ENCODE measurements around the gene COL23A1.
"Not testable (repeated sequence)": the region's sequence is repeated elsewhere in the genome, so short reads cannot be mapped to it uniquely, and the experiment has no call there.

Gene COL23A1

DNA sequence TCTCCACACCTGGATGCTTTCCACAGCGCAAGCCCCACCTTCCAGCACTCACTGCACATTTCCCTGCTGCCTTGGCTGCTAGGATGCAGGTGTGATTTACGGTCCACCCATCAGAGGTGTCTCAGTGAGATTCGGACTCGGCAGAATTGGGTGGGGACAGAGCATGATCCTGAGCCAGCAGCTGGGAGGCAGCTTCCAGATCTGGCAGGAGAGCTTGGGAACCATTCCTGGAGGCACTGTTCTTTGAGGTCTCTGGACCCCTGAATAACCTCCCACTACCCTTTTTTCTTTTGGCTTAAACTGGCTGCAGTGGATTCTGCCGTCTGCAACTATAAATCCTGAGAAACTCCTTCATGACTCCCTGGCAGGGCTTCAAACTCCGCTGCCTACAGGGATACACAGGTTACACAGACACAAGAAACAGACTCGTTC is 258.0 kb downstream of the COL23A1 start:
- no peak for DNase-seq

- no peak for DNase-seq
Observed at GRCh38 chr5:178331491-178331996, 258.6 kb downstream of the COL23A1 start.

GRCh38 chr5:178330791-178331404 is 259.3 kb downstream of the COL23A1 start:
- DNase-seq, result no peak

- DNase-seq, result no peak
Observed at GRCh38 chr5:178328826-178329730, 261.1 kb downstream of the COL23A1 start.

GRCh38 chr5:178327931-178328711 is 262.1 kb downstream of the COL23A1 start:
- DNase-seq, result no peak

- no peak for DNase-seq
Observed at GRCh38 chr5:178327446-178327845, 262.7 kb downstream of the COL23A1 start.

DNA sequence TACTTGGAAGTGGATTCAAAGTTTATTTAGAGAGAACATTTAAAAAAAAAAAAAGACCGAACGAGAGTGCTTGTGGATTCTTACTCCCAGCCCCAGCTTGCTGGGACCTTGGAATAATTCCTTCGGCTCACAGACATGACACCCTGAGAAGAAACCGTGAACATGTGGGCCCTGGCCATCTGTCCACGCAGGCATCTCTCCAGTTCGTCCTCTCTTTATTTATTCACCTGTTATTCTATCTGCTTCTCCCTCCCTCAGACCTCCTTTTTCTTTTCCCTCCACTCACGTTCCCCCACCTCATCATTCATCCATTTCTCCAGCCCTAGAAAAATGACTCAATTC is 263.8 kb downstream of the COL23A1 start:
- DNase-seq, result no peak

- DNase-seq, result no peak
Observed at GRCh38 chr5:178325679-178326373, 264.4 kb downstream of the COL23A1 start.

- no peak for DNase-seq
Observed at GRCh38 chr5:178325311-178325678, 264.9 kb downstream of the COL23A1 start.

- no peak for DNase-seq
Observed at GRCh38 chr5:178324481-178325310, 265.5 kb downstream of the COL23A1 start.

DNA sequence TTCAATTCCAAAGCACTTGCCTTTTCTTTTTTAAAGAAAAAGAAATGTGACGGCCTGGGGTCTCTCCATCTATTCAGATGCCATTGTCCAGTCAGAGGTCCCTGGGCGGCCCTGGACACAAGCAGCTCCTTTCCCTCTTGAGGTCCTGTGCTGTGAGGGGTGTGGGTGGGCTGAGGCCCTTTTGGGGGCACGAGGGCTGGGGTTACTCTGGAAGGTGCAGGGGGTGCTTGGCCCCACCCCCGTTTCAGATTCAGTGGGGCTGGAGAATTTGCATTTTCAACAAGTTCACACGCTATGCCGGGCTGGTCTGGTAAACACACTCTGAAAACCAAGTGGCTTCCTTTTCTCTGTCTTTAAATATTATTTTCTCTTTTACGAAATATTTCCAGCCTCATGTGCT is 266.2 kb downstream of the COL23A1 start:
- no peak for DNase-seq

DNA sequence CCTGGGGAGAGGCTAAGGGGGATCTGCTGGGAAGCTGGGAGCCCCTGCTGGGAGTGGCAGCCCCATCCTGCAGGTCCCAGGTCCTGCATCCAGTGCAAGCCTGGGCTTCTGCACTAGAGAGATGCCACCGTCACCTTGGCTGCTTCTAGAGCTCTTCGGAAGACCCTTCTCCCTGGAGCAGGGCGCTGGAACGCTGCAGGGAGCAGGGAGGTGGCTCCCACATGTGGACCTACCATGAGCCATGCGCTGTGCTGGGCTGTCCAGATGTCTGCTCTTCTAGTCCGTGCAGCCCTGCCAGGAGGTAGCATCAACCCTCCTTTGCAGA is 266.7 kb downstream of the COL23A1 start:
- no peak for DNase-seq

DNA sequence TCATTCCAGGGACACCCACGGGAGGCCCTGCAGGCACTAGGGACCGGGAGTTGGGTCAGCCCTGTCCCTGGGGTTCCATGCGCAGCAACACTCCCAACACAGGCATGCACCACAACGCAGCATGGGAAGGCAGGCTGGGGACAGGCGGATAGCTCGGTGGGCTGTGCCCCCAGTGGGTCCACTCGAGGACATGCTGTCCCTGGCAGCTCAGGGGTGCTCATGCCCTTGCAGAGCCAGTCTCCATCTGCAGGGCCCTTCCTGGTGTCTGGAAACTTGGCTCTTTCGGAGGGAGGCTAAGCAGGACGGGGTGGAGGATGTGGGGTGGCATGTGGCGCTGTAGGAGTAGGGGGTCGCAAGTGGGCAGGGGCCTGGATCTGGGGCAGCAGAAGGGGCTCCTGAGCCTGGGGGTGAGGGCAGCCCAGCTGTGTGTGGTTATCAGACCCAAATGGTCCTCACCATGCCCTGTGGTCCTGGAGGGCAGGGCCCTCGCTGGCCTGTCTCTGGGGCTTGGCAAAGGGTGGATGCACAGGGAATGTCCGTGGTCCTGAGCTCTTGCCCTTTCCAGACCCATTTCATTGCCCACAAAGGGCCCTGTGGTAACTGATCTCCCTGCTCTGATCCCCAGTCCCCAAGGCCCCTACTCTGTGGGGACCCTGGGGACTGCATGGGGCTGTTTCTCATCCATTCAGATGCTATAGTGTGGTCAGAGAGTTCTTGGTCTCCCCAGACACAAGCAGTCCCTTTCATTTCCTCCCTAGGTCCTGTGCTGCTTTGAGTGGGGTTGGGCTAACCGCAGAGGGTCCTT is 267.3 kb downstream of the COL23A1 start:
- DNase-seq, result no peak

DNA sequence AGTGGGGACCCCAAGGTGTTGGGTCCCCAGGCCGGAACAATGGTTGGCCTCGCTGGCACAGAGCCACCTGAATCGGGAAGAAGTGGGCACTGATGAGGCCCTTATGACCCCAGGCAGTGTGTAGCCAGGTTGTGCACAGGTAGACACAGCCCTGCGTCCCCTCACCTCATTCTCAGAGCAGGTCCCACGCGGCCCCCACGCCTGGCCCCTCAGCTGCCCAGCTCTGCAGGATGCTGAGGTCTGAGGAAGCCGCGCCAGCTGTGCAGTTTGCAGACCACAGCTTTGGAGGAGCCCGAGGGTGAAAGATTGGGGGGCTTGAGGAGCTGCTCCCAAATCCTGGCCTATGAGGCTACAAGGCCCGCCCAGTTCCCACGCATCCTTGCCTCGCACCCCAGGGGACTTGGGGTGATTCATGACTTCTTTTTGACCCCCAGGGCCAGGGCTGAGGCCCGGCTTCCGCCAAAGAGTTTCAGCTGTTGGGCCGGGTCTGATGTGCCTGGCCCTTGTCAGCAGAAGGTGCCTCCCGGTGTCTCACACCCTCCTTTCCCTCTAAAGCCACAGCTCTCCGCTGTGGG is 269.8 kb downstream of the COL23A1 start:
- DNase-seq, result no peak

DNA sequence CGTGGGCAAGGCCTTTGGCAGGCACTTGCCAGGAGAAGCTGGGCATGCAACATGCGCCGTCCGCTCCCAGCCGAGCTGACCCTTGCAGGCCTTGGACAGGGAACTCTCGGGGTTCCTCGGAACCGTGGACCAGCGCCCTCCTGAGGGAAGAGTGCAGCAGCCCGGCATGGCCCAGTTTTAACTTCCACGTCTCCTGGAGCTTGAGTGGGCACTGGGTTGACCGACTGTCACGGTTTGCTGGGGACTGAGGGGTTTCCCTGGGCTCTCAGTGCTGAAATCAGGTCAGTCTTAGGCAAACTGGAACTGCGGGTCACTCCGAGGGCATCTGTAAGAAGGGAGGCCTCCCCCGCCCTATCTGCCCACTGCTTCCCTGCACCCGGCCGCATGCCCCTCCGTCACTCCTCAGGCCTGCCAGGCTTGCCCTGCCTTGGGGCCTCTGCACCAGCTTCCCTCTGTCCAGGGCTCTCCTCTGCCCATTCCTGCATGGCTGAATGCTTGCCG is 270.6 kb downstream of the COL23A1 start:
- DNase-seq, result no peak

GRCh38 chr5:178318893-178319292 is 271.3 kb downstream of the COL23A1 start:
- DNase-seq, result no peak

- DNase-seq, result no peak
Observed at GRCh38 chr5:178318382-178318781, 271.8 kb downstream of the COL23A1 start.

GRCh38 chr5:178317727-178318126 is 272.5 kb downstream of the COL23A1 start:
- DNase-seq, result not testable (repeated sequence)

DNA sequence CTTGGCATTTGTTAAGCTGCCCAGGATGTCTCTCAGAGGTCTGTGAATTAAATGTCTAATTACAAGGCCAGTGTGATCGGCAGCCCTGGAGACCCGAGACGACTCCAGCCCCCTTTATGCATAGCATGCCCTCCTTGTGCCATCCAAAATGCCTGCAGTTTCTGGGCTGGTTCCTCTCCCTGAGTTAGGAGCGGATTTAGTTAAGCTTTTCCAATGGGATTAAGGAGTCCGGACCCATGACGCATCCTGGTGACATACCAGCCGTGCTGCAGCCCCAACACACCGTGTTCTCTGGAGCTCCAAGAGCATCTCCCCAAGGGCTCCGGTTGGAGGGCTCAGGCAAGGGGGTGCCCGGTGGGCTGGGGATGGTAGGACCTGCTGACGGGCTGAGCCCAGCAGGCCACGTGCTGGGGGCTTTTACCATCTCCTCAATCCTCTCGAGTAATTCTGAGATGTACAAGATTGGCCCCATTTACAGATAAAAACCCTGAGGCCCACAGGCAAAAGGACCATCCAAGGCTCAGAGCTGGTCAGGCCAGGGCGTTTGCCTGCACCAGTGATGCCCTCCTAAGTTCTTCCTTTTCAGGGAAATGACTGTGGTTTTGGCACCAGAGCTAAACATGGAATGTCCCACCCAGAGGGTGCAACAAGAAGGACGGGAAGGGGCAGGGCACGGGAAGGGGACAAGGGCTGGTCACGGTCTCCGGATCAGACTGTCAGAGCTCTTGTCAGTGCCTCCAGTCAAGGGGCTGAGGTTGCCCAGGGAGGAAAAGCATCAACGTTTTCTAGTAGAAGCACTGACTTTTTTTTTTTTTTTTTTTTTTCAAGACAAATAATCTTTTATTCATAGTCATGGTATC is 275.0 kb downstream of the COL23A1 start:
- DNase-seq, result no peak
